Stimulated activated CD4-positive, alpha-beta T cell treated with anti-CD3 and anti-CD28 coated beads, Interleukin-4, amount 100 ng/mL, for 48 hours (primary cell): ENCODE results near the gene MMEL1.

ENCODE experiments used
- DNase-seq, 2 donors: peaks; one replicate each; pipeline ENCODE4 v3.0.0-alpha.2; 2020; ENCODE audit warnings: low read depth in 2 of 2

Gene MMEL1

DNA sequence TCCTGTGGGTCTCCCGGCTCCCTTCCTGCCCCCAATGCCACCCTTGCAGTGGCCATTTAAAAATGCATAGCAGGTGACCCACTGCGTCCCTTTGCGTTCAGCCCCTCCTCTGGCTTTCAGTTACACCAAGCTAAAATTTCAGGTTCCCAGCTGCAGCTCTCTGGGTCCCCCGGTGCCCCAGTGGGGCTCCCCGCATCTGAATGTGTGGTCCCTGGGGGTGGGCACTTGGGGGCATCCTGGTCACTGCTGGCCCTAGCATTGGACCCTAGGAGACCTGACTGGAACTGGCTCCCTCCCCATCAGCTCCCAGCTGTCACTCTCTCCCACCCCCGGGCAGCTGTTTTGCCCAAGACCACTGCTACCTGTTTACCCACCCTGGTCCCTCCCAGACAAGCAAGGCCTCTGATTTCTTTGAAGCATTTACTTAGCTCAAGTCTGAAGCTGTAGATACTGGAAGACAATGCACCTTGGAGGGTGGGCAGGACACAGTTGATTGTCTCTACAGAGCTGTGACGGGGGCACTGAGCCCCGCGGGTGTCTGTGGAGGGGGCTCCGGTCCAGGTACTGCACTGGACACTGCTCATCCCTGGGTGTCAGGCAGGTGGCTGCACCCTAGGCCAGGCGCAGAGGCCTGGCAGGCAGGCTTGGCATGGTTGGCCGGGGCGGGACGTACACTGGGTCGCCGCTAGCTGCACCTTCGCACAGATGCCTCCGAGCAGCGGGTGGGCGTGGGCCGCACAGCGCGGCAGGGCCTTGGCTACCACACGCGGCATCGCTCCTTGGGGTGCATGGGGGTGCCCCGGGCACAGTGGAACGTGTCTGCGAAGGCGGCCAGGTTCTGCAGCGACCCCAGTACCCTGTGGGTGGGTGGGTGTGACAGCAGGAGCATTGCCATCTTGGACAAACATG is 42.3 kb downstream of the MMEL1 start:
- no peak for DNase-seq

DNA sequence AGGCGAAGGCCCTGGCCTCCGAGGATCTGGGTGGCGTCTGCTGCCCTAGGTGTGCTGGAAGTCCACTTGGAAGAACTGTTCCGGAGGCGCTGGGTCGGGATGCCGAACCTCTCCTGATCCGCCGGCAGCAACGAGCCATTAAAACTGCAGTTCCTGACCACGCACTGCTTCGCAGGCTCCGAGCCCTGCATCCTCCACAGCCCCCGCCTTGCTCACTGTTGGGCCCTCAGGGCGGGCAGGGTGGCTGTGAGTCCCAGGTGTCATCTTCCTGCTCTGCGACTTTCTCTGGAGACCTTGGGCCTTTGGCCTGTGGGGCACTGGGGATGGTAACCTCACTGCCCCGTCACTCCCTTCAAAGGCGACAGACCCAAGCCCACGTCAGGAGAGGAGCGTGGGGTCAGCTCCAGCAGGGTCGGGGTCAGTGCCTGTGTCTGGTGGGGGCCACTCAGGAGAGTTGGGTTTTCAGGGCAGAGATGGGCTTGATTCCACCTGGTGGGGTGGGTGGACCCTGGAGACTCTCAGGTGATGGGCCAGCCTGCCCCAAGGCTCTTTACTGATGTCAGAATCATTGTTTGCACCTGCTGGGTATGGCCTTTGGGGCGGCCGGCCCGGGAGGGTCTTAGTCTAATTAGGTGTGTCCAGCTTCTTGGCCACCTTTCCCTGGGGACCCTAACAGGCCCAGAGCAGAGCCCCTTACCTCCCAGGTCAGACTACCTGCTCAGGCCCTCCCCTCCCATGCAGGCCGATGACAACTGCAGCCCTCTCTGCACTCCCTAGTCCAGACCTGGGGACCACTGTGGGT is 43.2 kb downstream of the MMEL1 start:
- no peak for DNase-seq

DNA sequence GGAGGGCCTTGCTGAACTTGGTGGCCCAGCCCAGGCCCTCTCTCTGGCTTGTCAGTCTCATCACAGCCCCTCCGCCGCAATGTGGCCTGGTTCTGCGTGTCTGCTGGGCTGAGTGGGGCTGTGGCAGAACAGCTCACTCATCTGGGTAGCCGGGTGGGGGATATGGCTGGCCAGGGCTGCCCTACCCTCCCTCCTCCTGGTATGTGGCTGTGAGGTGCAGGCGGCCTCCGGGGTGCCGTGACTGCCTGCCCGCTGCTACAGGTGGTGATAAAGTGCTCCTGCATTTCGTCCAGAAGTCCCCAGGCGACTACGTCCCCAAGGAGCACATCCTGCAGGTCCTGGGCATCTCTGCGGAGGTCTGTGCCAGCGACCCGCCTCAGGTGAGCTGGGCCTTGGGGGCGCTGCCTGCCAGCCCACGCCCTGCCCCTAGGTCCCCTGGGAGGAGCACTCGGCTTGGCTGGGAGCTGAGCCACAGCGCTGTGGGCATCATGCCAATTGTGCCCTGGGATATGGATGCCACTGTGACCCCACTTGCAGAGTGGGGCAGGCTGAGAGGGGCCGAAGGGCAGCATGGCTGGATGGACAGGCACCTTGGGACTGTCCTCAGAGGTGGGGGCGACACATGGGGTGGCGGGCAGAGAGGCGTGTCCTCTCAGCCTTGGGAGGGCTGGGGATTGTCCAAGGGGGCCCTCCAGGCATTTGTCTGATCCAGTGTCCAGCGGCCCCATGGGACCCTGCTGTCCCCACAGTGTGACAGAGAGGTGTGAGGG is 44.0 kb downstream of the MMEL1 start:
- no peak for DNase-seq

DNA sequence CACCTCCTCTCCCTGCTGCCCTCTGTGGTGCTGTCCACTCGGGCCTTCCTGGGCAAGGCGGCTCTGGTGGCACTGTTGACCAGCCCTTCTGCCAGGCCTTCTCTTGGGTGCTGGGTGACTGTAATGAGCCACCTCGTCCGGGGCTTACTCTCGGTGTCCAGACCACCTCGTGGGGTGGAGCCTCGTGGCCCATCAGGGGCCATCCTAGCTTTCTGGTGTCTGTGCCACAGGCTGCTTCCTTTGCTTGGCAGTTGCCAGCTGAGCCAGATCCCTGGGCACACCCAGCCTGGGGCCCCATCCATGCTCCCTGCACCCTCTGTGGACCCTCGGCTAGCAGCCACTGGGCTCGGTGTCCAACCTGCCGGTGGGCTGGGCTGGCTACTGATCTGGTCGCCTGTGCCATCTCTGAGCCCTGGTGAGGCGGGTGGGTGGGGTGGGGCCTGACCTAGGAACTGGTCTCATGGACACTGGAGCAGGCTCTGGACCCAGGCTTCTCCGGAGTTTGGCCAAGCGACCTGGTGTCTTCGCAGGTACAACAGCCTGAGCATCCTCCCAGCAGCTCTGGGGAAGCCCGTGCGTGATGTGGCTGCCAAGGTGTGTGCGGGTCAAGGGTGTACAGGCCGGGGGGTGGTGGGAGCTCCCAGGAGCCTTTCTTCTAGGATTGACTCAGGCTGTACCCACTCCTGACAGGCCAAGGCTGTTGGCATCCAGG is 44.8 kb downstream of the MMEL1 start:
- no peak for DNase-seq

DNA sequence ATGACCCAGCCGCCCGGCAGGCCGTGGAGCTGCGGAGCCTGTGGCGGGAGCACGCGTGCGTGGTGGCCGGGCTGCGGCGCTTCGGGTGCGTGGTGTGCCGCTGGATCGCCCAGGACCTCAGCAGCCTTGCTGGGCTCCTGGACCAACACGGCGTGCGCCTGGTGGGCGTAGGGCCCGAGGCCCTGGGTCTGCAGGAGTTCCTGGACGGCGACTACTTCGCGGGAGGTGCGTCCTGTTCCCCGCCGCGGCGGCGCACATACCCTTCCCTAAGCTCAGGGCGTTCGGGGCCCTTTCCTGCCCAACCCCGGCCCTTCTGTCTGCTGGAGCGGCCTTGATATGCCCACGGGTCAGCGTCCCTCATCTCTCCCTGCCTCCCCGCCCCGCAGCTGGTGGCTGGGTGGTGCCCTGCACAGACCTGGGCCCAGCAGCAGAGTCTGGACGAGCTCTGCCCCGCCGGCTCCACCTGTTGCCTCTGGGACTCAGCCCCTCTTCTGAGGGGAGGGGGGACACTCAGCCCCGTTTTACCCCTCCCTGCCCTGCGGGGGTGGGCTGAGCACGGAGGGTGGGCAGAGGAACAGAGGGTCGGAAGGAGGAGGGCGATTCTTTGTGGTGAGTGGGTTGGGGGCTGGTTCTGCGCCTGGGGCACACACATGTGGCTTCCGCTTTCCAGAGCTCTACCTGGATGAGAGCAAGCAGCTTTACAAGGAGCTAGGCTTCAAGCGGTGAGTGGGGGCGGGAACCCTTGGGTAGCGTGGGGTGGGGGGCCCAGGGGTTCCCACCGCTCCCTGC is 45.6 kb downstream of the MMEL1 start:
- no peak for DNase-seq

DNA sequence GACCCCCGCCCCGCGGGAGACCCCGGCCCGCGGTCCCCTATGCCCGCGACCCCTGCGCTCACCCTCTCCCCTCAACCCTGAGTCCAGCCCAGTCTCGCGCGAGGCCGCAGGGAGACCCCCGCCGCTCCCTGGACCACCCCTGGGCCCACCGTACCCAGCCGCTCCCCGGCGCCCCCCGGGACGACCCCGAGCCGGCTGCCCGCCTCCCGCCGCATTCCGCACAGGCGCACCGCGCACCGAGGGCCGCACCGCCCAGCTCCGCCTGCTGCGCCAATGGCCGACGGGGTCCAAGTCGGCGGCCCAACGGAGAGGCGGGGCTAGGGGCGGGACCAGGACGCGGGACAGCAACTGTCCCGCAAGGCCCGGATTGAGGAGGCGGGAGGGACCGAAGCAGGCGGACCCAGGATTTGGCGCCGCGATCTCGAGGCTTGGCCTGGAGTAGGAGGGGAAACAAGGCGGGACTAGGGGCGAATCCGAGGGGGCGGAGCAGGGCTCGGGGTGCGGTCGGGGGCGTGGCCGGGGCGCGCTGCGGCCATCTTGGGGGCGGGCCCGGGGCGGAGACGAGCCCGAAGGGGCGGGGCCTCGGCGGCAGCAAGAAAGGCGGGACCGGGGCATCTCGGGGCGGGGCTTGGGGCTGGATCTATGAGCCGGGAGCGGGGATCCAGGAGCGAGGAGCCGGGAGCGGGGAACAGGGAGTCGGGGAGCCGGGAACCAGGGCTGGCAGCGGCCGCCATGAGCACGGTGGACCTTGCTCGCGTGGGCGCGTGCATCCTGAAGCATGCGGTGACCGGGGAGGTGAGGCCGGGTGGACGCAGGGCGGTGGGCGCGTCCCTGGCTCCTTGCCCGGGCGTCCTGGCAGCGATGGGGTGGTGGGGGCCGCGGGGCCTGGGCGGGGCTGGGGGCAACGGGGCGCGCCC is 46.4 kb downstream of the MMEL1 start, which contains the start of gene PRXL2B:
TSS of gene PRXL2B (plus strand) at position 624 of the 917 bp plus-strand sequence. CDS start at position 733, 109 bp downstream.
- peak; percentile 98 to 99 for DNase-seq

DNA sequence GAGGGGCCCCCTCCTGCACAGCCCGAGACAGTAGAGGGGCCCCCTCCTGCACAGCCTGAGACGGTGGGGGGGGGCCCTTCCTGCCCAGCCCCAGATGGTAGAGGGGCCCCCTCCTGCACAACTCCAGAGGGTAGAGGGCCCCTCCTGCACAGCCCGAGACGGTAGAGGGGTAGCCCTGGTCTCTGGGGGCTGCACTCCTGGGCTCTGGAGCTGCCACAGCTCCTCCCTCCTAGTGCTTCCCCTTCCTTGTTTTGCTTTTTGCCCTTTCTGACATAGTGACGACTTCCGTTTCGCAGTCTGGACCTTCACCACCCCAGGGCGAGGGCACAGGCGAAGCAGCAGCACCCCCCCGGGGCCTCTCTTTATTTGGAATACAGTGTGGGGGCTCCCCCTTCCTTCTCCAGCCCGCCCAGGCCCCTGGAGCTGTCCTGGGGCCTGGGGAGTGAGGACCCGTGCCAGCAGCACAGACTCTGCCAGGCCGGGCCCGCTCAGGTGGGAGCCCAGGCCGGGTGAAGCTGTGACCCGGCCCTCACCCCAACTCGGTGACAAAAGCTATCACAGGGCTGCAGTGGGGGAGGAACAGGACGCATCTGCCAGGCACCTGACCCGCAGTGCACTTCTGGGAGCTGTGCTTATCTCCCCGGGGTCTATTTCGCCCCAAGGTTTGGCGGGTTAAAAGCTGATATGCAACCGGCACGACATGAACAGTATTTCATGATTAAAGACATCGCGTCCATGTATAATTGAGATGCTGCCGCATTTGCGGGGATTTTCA is 47.3 kb downstream of the MMEL1 start:
- DNase-seq: peak; percentile 42 to 46

DNA sequence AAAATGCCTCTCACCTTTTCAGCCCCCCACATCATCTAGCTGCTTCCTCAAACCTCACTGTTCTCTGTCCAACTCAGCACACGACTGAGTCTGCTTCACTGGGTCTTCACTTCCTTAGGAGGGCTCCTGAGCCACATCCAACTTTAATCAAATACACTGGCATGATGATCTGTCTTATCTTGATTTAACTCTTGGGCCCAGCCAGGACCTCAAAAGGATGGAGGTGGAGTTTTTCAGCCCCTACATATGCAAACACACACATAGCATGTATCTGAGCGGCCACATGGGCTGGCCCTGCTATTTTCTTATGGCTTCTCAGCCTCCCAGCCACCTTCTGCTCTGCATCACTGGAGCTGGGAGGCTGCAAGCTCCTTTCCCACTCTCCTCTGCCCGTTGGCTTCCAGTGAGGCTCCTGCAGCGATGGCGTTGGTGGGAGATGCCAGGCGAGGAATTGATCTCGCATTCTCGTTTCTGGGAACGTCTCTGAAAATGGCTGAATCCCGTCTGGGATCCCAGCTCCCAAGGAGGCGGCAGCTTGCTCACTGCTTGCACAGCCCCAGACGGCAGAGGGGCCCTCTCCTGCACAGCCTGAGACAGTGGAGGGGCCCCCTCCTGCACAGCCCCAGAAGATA is 48.0 kb downstream of the MMEL1 start:
- DNase-seq: no peak

DNA sequence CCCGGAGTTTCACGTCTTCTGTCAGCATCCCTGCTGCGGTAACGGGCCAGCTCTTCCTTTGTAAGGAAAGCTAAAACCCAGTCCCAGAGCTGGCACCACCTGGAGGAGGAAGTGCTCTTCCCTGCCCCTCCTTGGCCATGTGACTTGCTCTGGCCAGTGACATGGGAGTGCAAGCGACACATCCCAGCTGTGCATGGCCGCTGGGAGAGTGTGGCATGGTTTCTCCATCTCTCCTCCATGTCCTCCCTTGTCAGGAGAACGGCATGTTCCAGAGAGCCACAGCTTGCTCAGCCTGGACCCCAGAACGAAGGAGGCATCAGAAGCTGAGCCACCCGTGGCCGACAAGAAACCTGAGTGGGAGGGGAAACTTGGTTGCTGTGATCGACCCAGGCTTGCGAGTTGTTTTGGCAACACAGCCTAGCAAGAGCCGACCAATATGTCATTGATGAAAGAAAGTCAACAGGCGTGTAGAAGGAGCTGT is 48.9 kb downstream of the MMEL1 start:
- no peak for DNase-seq

DNA sequence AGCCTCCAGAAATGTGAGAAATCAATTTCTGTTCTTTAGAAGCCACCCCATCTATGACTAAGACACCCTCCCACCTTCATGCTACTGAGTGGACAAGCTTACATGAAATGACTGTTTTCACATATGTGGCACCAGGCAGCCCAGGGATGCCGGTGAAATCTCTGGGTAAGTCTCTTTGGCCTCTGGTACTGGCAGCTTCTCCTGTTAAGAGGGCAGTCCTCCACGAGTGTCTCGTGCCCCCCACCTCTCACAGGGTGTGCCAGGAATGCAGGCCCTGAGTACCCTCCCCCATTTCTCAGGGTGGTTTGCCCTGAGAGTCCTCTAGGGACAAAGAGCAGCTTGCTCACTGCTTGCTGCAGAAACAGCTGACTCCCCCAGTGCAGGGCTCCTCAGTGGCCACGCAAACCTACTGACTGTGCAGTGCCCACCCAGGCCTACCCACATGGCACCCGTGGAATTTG is 49.5 kb downstream of the MMEL1 start:
- no peak for DNase-seq

DNA sequence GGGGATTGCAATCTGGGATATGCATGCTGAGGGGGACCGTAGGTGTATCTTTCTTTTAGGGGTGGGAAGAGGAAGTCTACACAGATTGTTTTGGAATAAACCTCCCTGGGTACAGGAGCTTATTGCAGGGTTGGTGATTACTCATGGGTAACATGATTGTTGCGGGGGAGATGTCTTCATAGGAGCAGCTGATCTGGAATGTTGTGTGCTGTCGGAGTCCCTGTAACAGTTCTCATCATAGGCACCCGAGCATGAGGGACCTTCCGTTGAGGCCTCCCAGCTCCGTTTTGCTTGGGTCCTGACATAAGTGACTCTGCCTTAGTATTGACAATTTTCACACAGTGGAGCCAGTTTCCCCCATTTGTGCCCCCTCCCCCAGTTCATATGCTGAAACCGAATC is 50.4 kb downstream of the MMEL1 start:
- DNase-seq: no peak

DNA sequence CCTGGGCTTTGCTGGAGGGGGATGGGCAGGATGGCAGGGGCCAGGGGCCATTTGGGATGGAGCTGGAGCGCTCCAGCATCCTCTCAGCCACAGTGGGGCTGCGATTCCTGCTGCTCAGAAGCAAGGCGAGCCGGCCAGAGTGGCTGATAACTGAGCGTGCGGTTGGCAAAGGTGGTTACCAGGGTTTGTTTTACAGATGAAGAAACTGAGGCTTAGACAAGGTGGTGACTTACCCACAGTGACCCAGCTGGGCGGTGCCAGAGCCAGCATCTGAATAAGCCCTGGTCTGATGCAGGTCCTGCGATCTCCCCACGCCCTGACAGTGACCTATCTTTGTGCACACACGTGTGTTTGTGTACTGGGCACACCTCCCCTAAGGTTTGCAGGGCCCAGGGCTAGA is 52.1 kb downstream of the MMEL1 start:
- no peak for DNase-seq

DNA sequence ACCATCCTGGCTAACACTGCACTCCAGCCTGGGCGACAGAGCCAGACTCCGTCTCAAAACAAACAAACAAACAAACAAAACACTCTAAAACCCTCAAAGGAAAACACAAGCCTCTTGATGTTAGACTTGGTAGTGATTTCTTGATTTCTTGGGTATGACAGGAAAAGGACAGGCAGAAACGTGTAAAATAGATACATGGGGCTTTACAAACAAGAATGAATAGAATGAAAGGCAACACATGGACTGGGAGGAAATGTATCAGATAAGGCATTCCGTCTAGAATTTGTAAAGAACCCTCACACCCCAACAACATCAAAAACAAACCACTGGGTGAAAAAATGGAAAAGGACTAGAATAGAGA is 54.1 kb downstream of the MMEL1 start:
- no peak for DNase-seq

DNA sequence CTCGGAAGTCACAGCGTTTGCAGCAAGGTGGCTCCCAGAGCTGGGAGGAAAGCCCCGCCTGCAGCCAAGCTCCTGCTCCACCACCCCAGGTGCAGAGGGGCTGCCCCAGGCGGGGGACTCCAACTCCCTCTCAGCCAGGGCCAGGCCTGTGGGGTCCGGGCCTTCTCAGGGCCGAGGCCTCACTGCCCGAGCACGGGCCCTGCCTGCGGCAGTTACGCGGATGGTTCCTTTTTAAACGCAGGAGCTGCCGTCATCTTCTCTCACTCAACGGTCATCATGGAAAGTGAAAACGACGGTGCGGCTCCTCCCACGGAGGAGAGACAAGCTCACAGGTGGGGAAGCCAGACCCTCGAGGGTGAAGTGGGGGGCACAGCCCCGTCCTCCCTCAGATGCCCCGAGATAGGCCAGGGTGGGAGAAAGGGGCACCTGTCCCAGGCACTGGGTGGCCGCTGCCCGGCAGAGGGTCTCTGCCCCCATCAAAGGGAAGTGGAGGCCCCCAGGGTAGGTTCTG is 55.2 kb downstream of the MMEL1 start:
- peak in 1 of 2 donors; percentile 32 for DNase-seq

DNA sequence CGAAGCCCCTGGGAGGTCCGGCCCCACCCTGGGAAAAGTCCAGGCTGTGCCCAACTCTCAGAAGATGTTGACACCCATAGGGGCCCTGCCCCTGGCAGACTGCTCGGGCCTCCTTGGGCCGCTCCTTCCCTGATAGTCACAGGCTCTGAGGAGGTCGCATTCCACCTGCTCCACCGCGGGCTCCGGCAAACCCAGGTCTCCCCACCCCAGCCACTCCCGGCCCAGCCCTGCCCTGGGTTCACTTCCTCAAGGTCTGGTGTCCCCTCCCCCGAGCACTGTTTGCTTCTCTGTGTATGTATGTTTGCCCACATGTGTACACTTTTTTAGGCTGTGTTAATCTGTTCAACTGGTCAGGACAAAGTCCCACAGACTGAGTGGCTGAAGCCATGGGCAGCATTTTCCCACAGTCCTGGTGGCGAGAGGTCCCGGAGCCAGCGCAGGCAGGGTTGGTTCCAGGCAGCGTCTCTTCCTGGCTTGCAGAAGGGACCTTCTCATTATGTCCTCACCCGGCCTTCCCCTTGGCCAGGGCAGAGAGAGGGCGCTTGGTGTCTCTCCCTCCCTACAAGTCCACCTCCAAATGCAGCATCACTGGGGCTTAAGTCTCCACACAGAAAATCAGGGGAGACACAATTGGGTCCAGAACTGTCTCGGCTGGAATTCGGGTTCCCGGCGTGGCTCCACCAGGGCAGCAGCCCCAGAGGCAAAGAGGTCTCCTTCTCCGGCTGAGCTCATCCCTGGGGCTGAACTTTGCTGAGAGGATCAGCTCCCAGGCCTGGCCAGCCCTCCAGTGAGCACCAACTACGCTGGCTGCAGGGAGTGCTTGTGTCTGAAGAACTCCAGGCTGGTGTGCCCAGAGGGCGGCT is 56.8 kb downstream of the MMEL1 start:
- DNase-seq: no peak

DNA sequence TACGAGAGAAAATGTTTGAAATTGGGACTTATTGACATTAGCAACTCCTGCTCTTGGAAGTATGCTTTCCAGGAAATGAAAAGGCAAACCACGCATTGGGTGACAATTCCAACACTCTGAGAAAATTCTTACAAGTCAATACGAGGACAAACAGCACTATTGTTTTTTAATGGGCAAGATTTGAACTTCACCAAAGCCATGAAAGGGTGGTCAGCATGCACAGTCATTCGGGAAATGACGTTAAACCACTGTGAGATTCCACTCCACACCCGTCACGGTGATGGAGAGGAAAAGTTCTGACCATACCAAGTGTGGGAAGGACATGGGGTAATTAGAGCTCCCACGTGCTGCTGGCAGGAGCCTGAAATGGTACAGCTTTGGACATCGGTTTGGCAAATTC is 58.5 kb downstream of the MMEL1 start:
- no peak for DNase-seq
